ENCODE measurements around the gene RPTOR.
"Not testable (repeated sequence)": the region's sequence is repeated elsewhere in the genome, so short reads cannot be mapped to it uniquely, and the experiment has no call there.

RPTOR gene

GRCh38 chr17:80781807-80782277, 237.2 kb downstream of the RPTOR start:
- DNase-seq (ENCODE audit: low read depth in 2 of 2) = no peak

DNA sequence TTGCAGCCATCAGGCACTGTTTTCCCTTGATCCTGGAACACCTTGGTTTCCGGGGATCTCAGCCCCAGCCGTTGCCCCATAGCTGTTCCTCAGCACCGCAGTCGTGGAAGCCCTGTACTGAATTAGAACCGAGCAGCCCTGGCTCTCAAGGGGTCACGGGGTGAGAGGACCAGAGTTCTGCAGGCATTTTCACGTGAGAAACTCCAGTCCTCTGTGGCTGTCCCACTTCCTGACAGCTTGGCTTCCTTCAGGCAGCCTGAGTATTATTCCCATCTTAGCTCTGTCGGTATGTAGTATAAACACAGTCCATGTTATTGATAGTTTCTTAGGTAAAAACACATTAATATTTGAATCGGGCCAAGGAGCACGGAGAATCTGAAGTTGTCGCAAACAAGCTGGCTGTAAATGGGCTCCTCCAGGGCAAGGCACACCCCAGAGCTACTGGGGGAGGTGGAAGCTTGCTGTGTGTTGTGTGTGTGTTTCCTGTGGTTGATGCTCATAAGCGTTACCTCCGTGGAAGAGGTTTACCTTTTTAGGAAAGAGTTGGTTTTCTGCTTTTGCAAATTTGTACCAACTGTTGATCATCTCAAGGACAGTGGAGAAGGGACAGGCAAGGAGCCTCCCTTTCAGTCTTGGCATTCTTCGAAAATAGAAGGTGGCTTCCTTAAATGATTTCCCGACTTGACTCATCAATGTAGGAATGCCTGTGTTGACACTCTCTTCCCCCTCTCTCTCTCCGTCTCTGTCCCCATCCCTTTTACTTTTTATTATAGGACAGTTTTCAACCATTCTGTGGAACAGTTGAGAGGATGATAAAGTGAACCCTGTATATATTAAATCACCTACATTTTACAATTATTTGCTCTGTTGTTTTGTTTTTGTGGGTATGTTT, 238.1 kb downstream of the RPTOR start:
- DNase-seq (ENCODE audit: low read depth in 2 of 2) = no peak

GRCh38 chr17:80783486-80783885, 238.8 kb downstream of the RPTOR start:
- no peak for DNase-seq (ENCODE audit: low read depth in 2 of 2)

DNA sequence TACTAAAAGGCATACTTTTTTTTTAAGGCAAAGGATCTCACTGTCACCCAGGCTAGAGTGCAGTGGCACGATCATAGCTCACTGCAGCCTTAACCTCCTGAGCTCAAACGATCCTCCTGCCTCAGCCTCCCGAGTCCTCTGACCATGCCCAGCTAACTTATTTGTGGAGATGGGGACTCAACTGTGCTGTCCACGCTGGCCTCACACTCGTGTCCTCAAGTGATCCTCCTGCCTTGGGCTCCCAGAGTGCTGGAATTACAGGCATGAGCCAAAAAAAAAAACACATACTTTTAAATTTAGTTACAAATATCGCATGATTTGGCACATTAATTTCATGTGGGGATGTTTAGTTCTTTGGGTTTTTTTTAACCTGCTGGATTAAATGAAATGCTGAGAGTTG, 239.3 kb downstream of the RPTOR start:
- DNase-seq (ENCODE audit: low read depth in 2 of 2) = no peak

- no peak for DNase-seq (ENCODE audit: low read depth in 2 of 2)
Measured at GRCh38 chr17:80785477-80786178, 241.0 kb downstream of the RPTOR start.

GRCh38 chr17:80786470-80786869, 241.8 kb downstream of the RPTOR start:
- DNase-seq (ENCODE audit: low read depth in 2 of 2) = no peak

GRCh38 chr17:80786887-80787286, 242.2 kb downstream of the RPTOR start:
- DNase-seq (ENCODE audit: low read depth in 2 of 2) = no peak

GRCh38 chr17:80787881-80788280, 243.2 kb downstream of the RPTOR start:
- DNase-seq (ENCODE audit: low read depth in 2 of 2) = no peak

- DNase-seq (ENCODE audit: low read depth in 2 of 2) = no peak
Measured at GRCh38 chr17:80789356-80789902, 244.8 kb downstream of the RPTOR start.

- no peak for DNase-seq (ENCODE audit: low read depth in 2 of 2)
Measured at GRCh38 chr17:80790021-80790765, 245.6 kb downstream of the RPTOR start.

- DNase-seq (ENCODE audit: low read depth in 2 of 2) = no peak
Measured at GRCh38 chr17:80790981-80791742, 246.5 kb downstream of the RPTOR start.

DNA sequence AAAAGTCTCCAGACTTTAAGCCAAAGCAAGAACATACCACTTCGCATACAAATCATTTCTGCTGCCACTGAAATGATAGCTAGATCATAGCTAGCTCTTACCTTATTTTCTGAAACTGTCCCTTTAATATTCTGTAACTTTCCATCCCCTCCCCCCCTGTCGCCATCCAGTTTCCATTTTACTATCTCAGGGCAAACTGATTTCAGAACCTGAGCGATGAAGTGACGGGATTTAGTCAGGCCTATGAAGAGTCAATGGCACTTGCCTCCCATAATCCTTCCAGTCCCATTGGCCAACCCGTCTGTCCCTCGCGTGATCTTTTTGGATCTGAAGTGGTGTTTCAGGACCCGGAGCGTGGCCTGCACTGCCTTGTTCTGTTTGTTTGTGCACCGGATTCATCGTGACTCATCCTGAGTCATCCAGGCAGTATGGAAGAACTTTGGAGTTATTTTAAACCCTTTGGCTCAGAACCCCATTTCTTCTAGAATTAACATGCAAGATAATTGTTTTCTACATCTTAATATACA, 247.2 kb downstream of the RPTOR start:
- DNase-seq (ENCODE audit: low read depth in 2 of 2) = no peak

DNA sequence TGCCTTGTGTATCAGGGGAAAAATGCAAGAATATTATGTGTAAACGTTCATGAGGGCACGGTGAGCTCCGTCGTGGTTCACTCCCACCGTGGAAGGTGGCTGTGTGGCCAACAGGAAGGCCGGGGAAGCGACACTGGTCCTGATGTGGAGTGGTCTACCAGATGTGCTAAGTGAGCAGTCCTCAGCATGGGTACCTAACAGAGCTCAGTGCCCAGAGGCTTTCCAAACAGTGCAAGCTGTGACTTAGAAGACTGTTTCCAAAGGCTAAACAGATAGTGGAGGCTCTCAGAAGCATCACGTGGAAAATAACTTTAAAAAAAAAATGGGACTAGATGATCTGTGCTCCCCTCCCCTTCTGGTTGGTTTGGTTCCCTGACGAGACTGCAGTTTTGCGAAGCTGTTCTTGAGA, 247.7 kb downstream of the RPTOR start:
- DNase-seq (ENCODE audit: low read depth in 2 of 2) = no peak

DNA sequence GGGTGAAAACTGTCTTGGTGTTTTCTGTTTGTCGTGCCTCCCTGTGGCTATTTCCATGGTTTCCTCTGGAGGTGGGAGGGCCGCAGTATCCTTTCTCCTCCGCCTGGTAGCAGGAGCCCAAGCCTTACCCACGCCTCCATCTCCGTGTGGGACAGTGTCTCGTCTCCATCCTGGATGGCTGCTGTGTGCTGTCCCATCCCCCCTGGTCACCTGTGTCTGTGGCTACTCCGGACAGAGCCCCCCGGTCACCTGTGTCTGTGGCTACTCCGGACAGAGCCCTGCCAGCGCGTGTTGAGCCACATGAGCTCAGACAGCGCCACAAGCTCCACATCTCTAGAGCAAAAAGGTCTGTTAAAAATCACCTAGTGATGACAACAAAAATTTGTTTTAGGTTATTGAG, 248.8 kb downstream of the RPTOR start:
- DNase-seq (ENCODE audit: low read depth in 2 of 2) = no peak

GRCh38 chr17:80793851-80794267, 249.2 kb downstream of the RPTOR start:
- no peak for DNase-seq (ENCODE audit: low read depth in 2 of 2)

- no peak for DNase-seq (ENCODE audit: low read depth in 2 of 2)
Measured at GRCh38 chr17:80794281-80795089, 249.8 kb downstream of the RPTOR start.

DNA sequence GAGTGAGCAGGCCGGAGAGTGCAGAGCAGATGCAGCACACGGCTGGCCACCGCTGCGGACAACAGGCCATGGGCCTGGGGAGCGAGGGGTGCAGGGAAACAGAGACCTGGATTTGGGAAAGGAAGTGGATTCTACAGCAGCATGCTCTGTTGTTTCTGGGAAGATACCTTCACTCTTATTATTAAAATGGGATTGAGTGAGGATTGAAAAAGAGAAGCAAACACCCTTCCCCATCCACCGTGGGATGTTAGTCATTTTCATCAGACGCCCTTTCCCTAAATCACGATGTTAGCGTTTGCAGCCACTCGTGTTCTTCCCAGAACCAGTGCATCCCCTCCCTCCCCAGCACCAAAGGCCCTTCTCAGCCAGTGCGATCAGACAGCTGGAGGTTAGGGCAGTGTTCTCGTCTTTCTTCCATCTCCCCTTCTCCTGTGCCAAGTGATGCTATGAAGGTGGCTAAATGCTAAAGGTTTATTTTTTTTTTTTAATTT, 250.5 kb downstream of the RPTOR start:
- DNase-seq (ENCODE audit: low read depth in 2 of 2) = no peak

GRCh38 chr17:80795754-80796153, 251.1 kb downstream of the RPTOR start:
- no peak for DNase-seq (ENCODE audit: low read depth in 2 of 2)

DNA sequence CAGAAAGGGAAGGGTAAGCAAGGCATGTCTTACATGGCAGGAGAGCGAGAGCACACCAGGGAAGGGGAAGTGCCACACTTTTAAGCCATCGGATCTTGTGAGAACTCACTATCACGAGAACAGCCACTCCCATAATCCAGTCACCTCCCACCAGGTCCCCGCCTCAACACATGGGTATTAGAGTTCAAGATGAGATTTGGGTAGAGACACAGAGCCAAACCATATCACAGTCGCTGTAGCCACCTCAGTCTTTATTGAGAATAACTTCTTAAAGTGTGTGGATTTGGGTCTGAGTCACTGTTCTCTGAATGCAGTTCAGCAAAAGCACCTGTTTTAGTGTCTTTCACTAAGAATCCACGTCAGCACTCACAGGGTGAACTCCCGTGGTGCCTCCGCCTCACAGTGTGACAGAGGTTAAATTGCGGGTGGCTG, 251.8 kb downstream of the RPTOR start:
- DNase-seq (ENCODE audit: low read depth in 2 of 2) = no peak

- not testable (repeated sequence) for DNase-seq (ENCODE audit: low read depth in 2 of 2)
Measured at GRCh38 chr17:80797222-80797621, 252.6 kb downstream of the RPTOR start.

Data from stimulated activated CD8-positive, alpha-beta memory T cell treated with anti-CD3 and anti-CD28 coated beads, Interleukin-2, amount 100 ng/mL, for 1 hour (primary cell).